Dendritic cell treated with granulocyte-macrophage colony-stimulating factor and Interleukin-4, amounts not matched to agents 40 ng/mL and 50 ng/mL, for 4 days (primary cell): ENCODE results near the gene CLSTN3.

Source experiments
- H3K27ac Mint-ChIP-seq: one replicate; pipeline ENCODE4 v1.8.0; 2022; ENCODE audit warnings: mild to moderate bottlenecking, mixed read lengths
- H3K27me3 Mint-ChIP-seq: one replicate; pipeline ENCODE4 v1.8.0; 2022; ENCODE audit warnings: mild to moderate bottlenecking, mixed read lengths
- H3K36me3 Mint-ChIP-seq: one replicate; pipeline ENCODE4 v1.8.0; 2022; ENCODE audit warnings: low read depth, mixed read lengths
- H3K4me1 Mint-ChIP-seq: one replicate; pipeline ENCODE4 v1.8.0; 2022; ENCODE audit warnings: low read depth, mixed read lengths
- H3K4me3 Mint-ChIP-seq: one replicate; pipeline ENCODE4 v1.8.0; 2022; ENCODE audit warnings: mild to moderate bottlenecking, moderate library complexity, mixed read lengths
- H3K9me3 Mint-ChIP-seq: one replicate; pipeline ENCODE4 v1.8.0; 2022; ENCODE audit warnings: mixed read lengths
- intact Hi-C: fragments of 100-400 bp; cut with micrococcal nuclease; formaldehyde crosslinking; loops from one replicate; pipeline ENCODE4 v1.15.0; 2022

CLSTN3 gene

DNA sequence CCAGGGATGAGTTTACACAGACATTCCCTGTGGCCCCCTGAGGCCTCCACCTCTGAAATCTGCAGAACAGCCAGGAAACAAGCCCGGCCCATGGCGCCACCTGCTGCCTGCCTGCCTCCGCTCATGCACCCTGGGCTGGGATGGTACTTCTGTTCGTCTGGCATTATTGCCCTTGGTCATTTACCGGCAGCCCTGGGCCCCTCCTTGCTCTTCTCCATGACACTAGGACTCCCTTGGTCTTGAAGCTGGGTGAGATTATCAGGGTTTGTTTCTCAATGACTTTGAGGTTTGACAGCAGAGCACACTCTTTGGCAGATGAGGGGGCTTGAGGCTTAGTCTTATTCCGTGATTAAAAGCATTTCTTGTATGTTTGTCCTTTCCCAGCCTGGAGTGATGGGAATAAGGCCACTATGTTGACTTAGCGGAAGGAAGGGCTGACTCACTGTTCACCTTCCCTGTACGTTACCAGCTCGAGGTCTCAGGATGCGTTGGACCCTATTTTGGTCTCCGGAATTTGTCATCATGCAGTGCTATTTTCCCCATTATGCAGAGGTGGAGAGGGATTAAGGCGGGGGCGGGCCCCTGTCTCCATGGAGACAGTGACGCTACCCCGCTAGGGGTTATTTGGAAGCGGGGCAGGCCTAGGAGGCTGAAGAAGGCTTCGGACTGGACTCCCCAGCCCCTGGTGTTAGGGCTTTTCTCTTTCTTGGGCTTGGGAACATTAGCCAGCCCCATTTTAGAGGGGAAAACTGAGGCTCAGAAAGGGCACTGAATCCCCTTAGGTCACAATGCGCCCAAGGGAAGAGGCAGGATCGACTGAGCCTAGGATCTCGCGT lies 58.6 kb downstream of the CLSTN3 start:
- intact Hi-C loops: loop anchor here (2.0 kb wide), 1 partner anchor 46 kb away; no protein-coding TSS in a partner anchor
- peak overlapping the region; percentile 92 for H3K27ac Mint-ChIP-seq
- H3K9me3 Mint-ChIP-seq: no peaks in the 10 kb centered on the region

GRCh38 chr12:7189398-7190267 lies 59.5 kb downstream of the CLSTN3 start, which contains the start of gene PEX5:
Gene PEX5, plus strand, starts transcription at chr12:7189686. Its CDS starts 692 bp downstream, at chr12:7190378.
- peak within 1 kb of the TSS; percentile 88 for H3K4me3 Mint-ChIP-seq
- intact Hi-C loops: loop anchor here (2.0 kb wide), 1 partner anchor 47 kb away; no protein-coding TSS in a partner anchor
- peaks cover 16% of the 10 kb centered on the region for H3K36me3 Mint-ChIP-seq
- H3K27ac Mint-ChIP-seq: peak within 1 kb of the TSS; percentile 92
- no peaks in the 10 kb centered on the region for H3K9me3 Mint-ChIP-seq
- H3K4me1 Mint-ChIP-seq: peaks cover 41% of the 10 kb centered on the region
- H3K27me3 Mint-ChIP-seq: no peaks in the 10 kb centered on the region

More for the DNA sequence above, 58.6 kb downstream of the CLSTN3 start:
- peaks cover 16% of the 10 kb centered on the region for H3K36me3 Mint-ChIP-seq
- H3K27me3 Mint-ChIP-seq: no peaks in the 10 kb centered on the region
- H3K4me3 Mint-ChIP-seq: peak overlapping the region; percentile 88
- H3K4me1 Mint-ChIP-seq: peaks cover 41% of the 10 kb centered on the region

DNA sequence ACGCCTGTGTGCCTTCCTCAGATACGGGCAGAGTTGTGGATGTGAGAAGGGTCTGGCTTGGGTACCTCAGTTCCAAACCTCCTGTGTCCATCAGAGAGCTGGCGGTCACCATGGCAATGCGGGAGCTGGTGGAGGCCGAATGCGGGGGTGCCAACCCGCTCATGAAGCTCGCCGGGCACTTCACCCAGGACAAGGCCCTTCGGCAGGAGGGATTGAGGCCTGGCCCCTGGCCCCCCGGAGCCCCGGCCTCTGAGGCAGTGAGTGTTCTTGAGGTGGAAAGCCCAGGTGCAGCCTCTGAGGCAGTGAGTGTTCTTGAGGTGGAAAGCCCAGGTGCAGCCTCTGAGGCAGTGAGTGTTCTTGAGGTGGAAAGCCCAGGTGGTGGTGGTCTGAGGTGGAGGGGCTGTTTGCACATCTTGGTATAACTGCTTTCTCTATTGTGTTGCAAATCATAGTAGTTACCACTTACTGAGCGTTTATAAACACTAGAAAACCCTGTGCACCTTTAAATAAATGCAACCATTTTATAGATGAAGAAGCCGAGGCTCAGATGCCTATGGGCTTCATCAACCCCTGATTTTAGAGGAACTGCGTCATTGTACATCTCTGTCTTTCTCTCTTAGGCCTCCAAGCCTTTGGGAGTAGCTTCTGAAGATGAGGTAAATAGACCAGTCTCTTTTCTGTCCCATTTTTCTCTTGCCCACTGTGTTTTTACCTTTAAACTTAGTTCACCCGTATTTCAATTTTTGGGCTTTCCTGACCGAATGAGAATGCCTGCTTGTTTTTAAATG lies 60.3 kb downstream of the CLSTN3 start:
- Mint-ChIP-seq H3K4me3 (peak overlapping the region; percentile 88), H3K27me3 (no peaks in the 10 kb centered on the region), H3K27ac (peak overlapping the region; percentile 92), H3K9me3 (no peaks in the 10 kb centered on the region), H3K4me1 (peaks cover 40% of the 10 kb centered on the region), H3K36me3 (peaks cover 19% of the 10 kb centered on the region)
- intact Hi-C loops: no loop called here

DNA sequence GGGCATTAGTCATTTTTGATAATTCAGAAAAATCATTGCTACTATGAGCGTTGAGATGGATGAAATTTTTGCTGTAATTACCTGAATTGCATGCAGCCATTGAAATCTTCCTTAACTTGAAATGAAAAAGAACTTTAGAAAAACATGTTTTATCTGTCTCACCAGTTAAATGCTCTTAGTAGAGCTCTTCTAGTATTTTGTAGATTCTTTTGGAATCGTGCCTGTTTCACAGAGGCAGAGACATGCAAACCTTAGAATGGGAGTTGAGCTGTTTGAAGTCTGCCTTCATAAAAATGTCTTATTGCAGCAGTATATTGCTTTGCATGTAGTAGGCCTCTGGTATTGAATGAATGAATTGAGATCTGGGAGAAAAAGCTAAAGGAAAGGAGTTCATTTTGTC lies 63.5 kb downstream of the CLSTN3 start:
- Mint-ChIP-seq H3K27ac (no peak overlapping the region), H3K4me1 (peaks cover 25% of the 10 kb centered on the region), H3K27me3 (no peaks in the 10 kb centered on the region), H3K9me3 (no peaks in the 10 kb centered on the region), H3K4me3 (no peak overlapping the region), H3K36me3 (peaks cover 22% of the 10 kb centered on the region)
- intact Hi-C loops: no loop called here

- intact Hi-C loops: no loop called here
Measured at GRCh38 chr12:7197841-7198240, 67.7 kb downstream of the CLSTN3 start.

GRCh38 chr12:7203109-7203508 lies 72.9 kb downstream of the CLSTN3 start:
- Mint-ChIP-seq H3K4me3 (no peak overlapping the region), H3K27me3 (no peaks in the 10 kb centered on the region), H3K27ac (no peak overlapping the region), H3K9me3 (no peaks in the 10 kb centered on the region), H3K4me1 (no peaks in the 10 kb centered on the region), H3K36me3 (peaks cover 61% of the 10 kb centered on the region)
- intact Hi-C loops: no loop called here

More at GRCh38 chr12:7197841-7198240, 67.7 kb downstream of the CLSTN3 start:
- Mint-ChIP-seq H3K36me3 (peaks cover 38% of the 10 kb centered on the region), H3K4me3 (no peak overlapping the region), H3K9me3 (no peaks in the 10 kb centered on the region), H3K27ac (no peak overlapping the region), H3K4me1 (no peaks in the 10 kb centered on the region), H3K27me3 (no peaks in the 10 kb centered on the region)

- H3K27me3 Mint-ChIP-seq: no peaks in the 10 kb centered on the region
- no peak overlapping the region for H3K27ac Mint-ChIP-seq
- no peak overlapping the region for H3K4me3 Mint-ChIP-seq
- peaks cover 78% of the 10 kb centered on the region for H3K36me3 Mint-ChIP-seq
- H3K4me1 Mint-ChIP-seq: no peaks in the 10 kb centered on the region
- no peaks in the 10 kb centered on the region for H3K9me3 Mint-ChIP-seq
- intact Hi-C loops: no loop called here
Measured at GRCh38 chr12:7205091-7205490, 74.9 kb downstream of the CLSTN3 start.

DNA sequence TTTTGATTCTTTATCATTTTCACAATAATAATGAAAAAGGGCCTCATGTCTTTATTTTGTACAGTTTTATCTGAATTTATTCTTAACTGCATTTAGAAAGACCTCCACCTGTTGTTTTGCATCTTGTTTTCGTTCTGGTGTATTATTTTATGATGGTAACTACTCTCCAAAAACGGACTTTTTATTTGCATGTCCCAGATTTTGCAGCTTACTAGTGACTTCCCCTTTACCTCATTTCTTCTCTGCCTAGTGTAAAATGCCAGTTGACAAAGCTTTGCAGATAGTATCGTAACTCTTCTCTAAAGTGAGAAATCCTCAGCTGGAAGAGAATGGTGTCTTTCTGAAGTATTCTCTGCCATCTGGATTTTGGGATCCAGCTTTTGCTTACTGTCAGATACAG lies 76.5 kb downstream of the CLSTN3 start:
- Mint-ChIP-seq H3K36me3 (peaks cover 79% of the 10 kb centered on the region), H3K4me3 (no peak overlapping the region), H3K27me3 (no peaks in the 10 kb centered on the region), H3K4me1 (no peaks in the 10 kb centered on the region), H3K9me3 (no peaks in the 10 kb centered on the region), H3K27ac (no peak overlapping the region)
- intact Hi-C loops: no loop called here

- Mint-ChIP-seq H3K27me3 (no peaks in the 10 kb centered on the region), H3K4me3 (no peak overlapping the region), H3K4me1 (no peaks in the 10 kb centered on the region), H3K27ac (no peak overlapping the region), H3K9me3 (no peaks in the 10 kb centered on the region), H3K36me3 (peaks cover 75% of the 10 kb centered on the region)
- intact Hi-C loops: no loop called here
Measured at GRCh38 chr12:7207866-7208625, 77.9 kb downstream of the CLSTN3 start.
